GM19395 (cell line): ENCODE data around the gene PIEZO2.
"Not testable (repeated sequence)": the region's sequence is repeated elsewhere in the genome, so short reads cannot be mapped to it uniquely, and the experiment has no call there.

Experiments
- ATAC-seq: cut with Tn5 transposase; IDR thresholded peaks from one replicate; pipeline ENCODE4 v1.9.1; 2021; ENCODE audit warnings: mild to moderate bottlenecking, moderate library complexity; ENCODE audit not compliant: unreplicated experiment

Gene PIEZO2

DNA sequence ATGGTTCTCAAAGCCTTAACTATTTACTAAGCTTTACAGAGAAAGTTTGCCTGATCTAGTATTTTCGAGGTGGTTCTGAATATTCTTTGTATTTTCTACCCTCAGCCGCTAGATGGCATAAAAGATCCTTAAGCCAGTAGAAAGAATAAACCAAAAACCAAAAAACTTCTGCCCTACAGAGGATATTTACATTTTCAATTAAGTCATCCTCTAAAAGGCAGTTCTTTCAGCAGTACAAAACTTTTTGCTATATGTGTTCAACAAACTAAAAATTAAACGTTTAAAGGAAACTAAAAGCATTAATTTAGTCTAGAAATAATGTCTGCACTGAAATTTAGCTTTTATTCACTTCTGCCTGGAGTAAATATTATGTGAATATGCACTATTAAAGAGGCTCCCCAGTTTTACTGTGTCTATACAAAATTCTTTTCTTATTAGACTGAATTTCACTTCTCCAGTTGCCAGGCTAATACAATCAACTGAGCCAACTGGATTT, 297.5 kb downstream of the PIEZO2 start:
- no peak for ATAC-seq

DNA sequence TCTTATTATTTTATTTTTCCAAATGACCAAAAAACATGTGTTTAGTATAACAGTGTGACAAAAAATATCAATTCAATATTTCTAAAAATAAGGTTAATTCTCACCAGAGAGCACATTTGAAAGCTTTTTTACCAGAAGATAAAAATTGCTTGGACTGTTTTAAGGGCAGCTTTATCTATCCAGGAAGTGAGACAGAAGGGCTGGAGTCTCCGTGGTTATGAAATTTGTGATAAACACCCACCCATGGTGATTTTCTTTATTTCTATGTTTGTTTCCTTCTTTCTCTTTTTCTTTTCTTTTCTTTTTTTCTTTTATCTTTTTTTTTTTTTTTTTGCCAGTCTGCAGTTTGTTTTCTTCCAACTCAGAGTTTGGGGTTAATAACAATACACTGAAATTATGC, 298.5 kb downstream of the PIEZO2 start:
- no peak for ATAC-seq

DNA sequence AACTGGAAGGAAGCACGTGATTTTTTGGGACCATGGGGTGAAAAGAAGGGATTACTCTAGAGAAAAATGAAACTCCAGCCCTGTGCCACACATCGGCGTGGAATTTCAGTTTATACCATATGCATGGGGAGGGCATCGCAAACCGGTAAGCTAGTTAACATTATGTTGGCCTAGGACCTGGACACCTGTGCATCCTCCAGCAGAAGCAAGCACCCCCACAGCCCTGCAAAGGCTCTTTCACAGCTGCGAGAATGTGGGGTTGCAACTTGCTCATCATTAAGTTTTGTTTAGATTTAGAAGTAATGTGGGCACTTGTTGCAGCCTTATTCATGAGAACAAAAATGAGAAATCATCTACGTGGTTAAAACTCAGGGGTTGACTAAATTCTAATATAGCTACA, 299.2 kb downstream of the PIEZO2 start:
- ATAC-seq: no peak

DNA sequence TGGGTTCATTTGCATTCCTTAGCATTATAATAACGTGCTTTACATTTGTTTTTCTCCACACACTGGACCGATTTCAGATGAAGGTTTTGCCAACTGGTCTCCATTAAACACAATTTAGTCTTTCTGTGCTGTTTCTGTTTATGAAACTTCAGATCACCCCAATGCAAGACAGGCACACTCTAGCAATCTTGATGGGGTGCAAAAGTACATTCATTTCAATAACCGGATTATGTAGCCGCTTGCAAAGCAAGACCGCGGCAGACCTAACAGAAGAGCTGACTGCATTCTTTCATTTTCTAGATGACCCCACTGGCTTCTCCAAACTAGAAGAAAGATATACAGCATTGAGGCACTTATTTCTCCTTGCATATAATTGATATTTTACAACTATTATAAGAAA, 301.5 kb downstream of the PIEZO2 start:
- ATAC-seq: no peak

GRCh38 chr18:10847408-10847790, 302.0 kb downstream of the PIEZO2 start:
- no peak for ATAC-seq

GRCh38 chr18:10846657-10847407, 302.5 kb downstream of the PIEZO2 start:
- ATAC-seq: no peak

DNA sequence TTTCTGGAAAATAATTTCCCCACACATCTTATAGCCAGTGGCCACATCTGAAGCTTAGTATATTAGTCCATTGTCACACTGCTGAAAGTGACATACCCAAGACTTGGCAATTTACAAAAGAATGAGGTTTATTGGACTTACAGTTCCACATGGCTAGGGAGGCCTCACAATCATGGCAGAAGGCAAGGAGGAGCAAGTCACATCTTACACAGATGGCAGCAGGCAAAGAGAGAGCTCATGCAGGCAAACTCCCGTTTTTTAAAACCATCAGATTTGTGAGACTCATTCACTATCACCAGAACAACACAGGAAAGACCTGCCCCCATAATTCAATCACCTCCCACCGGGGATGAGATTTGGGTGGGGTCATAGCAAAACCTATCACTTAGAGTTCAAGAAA, 303.3 kb downstream of the PIEZO2 start:
- ATAC-seq: not testable (repeated sequence)

GRCh38 chr18:10843565-10843964, 305.8 kb downstream of the PIEZO2 start:
- no peak for ATAC-seq

DNA sequence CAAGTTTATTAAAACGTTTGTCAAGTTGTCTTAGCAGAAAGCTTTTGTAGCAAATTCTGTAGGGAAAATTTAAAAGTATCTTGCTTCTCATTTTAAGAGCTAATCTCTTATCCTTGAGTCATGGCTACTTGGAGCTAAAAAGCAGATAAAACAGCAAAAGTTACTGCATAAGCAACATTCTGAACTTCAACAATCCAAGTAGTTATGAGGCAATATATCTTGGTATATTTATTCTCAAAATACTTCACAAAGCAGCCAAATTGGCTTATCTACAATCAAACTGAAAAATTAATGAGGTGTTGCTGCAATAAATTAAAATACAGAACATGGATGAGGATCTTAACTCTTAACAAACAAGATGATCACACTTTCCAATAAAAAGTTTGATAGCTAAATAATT, 306.5 kb downstream of the PIEZO2 start:
- no peak for ATAC-seq

DNA sequence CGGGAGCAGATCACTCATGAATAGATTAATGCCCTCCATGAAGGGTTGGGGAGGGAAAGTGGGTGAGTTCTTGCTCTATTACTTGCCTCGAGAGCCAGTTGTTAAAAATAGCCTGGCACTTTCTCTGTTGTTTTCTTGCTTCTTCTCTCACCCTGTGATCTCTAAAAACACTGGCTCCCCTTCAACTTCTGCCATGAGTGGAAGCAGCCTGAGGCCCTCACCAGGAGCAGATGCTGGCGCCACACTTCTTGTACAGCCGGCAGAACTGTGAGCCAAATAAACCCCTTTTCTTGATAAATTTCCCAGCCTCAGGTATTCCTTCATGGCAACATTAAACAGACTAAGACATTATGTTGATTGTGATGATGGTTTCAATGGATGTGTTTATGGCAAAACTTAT, 307.0 kb downstream of the PIEZO2 start:
- no peak for ATAC-seq

GRCh38 chr18:10841203-10841602, 308.2 kb downstream of the PIEZO2 start:
- ATAC-seq: no peak

DNA sequence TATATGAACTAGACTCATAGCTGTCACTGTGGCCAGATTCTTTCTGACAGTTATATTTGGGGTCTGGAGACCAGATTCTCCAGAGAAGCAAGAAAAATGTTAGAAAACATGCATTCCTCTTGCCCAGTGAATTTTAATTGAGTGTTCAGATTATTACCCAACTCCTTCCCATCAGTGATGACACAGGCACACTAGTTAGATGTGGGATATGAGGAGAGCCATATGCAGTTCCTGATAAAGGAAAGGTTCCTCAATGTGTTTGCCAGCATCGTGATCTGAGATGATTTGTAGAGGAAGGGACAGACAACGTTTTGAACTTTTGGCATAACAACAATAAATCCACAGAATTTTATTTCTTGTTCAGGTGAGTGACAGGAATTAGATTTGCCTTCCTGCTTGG, 308.6 kb downstream of the PIEZO2 start:
- no peak for ATAC-seq

DNA sequence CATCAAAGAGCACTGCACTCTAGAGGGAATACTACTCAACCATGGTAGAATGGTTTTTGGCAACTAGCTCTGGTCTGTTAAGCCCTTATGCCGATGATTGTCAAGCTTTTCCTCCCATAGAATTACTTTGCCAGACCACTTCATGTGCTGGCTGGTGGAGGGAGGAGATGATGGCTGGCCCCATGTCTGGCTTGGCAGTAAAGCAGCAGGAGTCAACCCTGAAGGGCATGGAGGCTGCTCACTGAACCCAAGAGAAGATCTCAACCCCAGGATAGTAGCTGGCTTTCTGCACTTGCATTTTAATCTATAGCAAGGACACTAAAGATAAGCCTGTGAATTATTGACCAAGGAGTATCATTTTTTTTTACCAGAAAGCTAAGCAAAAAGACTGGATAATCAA, 309.9 kb downstream of the PIEZO2 start:
- ATAC-seq: no peak

GRCh38 chr18:10838553-10838952, 310.8 kb downstream of the PIEZO2 start:
- ATAC-seq: peak; percentile 65

DNA sequence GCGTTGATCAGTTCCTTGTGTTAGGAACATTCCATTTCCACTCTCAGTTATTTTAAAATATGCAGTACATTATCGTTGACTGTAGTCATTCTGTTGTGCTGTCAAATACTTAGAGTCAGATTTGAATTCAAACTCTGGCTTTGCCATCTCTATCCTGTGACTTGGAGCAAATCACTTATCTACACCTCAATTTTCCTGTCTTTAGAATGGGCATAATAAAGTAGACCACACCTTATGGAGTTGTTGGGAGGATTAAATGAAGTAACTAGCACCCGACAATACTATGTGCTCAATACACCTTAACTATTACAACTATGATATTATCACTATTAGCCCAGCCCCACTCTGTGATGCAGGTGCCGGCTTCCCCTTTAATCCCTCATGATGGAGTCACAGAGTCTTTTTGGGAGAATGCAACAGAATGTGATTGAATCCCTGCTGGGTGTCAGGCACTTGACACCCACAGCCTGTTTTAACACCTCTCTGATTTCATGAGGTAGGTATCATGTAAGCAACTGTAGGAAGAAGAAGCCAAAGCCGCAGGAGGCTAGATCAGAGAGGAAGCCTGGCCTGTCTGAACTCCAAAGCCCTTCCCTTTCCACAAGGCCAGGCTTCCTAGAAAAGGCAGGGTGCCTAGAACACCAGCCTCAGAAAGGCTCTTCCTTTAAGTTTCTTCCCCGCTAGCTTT, 315.1 kb downstream of the PIEZO2 start:
- ATAC-seq: no peak

DNA sequence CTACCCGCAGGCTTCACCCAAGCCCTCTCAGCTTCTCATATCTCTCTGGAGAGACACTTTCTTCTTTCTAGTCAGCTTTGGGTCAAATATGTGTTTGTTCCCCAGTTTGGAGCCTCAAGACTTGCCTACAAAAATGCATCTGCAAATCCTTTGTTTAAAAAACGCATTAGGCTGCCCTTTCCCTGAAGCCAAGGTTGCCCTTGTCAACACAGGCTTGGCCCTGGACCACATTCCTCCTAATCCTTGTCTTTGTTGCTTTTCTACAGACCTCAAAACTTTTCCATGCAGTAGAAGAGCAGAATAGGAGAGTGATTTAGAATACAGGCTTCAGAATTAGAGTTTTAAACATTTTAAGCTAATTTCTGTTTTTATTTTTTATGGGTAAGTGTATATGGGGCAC, 315.7 kb downstream of the PIEZO2 start:
- no peak for ATAC-seq

- no peak for ATAC-seq
These were observed 323.0 kb downstream of the PIEZO2 start for GRCh38 chr18:10826400-10826799.

DNA sequence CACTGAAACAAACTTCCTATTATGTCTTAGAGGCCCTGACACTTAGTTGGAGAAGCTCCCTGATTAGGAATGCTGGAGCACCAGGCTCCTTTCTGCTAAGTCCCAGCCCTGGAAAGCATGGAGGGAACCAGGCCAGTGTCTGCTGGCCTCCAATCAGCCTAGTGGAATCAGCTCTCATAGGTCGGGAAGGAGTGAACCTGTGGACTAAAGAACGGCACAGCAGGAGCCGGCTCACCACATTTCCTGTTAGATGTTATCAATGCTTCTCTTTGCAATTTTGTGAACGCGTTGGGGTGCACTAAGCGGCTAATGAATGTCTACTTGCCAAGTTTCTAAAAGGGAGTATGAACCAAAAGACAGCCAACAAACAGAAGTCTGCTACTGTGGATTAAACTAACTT, 326.9 kb downstream of the PIEZO2 start:
- ATAC-seq: no peak

DNA sequence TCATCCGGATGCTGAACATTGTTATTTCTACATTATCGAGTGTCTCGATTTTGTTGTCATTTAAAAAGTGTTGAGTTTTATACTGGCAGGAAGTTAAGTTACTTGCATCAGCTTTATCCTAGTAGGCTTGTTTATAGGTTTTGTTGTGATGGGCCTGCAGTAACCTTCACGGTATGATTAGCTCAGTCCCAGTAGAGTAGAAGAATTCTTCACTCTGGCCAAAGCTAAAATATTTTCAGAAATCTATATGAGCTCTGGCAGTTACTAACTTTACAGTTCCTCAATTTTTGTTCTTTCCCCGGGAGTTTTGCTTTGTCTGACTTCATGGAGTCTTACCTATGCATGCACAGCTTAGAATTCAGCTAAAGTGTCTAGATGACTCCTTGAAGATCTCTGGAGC, 328.7 kb downstream of the PIEZO2 start:
- ATAC-seq: no peak

- no peak for ATAC-seq
These were observed 335.0 kb downstream of the PIEZO2 start for GRCh38 chr18:10814336-10814735.

DNA sequence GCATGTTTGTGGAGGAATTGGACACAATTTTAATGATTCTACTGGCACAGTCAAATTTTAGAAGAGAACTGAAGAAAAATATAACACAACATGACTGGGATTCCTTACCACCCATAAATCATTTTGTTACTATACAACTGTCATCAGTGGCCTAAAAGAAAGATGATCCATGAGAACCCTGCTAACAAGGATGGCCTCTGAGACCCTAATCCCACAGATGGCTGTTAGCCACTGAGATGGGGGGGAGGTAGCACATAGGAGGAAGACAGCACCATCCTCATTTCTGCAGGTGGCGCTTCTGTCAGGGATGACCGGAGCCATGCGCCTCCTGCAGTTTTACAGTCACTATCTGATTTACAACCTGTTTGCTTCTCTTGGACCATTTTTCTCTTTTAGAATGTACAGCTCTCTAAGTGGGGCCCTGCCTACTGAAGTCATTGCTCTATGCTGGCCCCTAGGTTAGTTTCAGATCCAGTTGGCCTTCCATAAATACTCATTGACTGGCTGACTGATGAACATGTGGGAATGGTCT, 343.7 kb downstream of the PIEZO2 start:
- no peak for ATAC-seq

GRCh38 chr18:10804126-10804525, 345.2 kb downstream of the PIEZO2 start:
- no peak for ATAC-seq
